PC-3 (cell line): Measurements from ENCODE around the gene TWSG1.

Source experiments
- EZH2 ChIP-seq: fragments of 300-600 bp; sonication (generic); IDR thresholded peaks from one replicate; pipeline ENCODE4 v1.6.1; 2017; ENCODE audit warnings: antibody characterized with exemption, mild to moderate bottlenecking, low read length; ENCODE audit not compliant: unreplicated experiment
- TF ChIP-seq, protein P1 (sequence below): fragments of 300-600 bp; sonication (generic); conservative IDR thresholded peaks from 2 replicates; pipeline ENCODE4 v1.5.1; 2017; ENCODE audit warnings: antibody characterized with exemption, low read depth, mild to moderate bottlenecking, low read length

DNA sequence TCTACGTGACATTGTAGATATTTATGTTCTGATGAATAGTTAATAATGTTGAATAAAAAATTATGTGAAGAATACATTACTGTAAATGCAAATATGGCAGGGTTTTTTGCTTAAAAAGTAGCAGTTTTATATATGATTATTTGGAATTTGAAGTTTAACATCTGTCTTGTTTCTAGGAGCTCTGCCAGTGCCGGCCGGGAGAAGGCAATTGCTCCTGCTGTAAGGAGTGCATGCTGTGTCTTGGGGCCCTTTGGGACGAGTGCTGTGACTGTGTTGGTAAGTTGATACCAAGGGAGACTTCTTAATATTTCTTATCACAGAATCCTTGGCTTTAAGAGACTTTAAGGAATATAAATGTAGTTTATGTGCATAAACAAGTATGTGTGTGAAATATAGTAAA, 25.2 kb downstream of the TWSG1 start:
- TF ChIP-seq, protein P1, sequence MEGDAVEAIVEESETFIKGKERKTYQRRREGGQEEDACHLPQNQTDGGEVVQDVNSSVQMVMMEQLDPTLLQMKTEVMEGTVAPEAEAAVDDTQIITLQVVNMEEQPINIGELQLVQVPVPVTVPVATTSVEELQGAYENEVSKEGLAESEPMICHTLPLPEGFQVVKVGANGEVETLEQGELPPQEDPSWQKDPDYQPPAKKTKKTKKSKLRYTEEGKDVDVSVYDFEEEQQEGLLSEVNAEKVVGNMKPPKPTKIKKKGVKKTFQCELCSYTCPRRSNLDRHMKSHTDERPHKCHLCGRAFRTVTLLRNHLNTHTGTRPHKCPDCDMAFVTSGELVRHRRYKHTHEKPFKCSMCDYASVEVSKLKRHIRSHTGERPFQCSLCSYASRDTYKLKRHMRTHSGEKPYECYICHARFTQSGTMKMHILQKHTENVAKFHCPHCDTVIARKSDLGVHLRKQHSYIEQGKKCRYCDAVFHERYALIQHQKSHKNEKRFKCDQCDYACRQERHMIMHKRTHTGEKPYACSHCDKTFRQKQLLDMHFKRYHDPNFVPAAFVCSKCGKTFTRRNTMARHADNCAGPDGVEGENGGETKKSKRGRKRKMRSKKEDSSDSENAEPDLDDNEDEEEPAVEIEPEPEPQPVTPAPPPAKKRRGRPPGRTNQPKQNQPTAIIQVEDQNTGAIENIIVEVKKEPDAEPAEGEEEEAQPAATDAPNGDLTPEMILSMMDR: no peak
- no peak for TF ChIP-seq EZH2
